GM13976 (cell line): ENCODE data around the gene GABRB1.

Source experiments
- DNase-seq: peaks from one replicate; pipeline ENCODE4 v3.0.0; 2012; ENCODE audit warnings: low spot score
- CTCF ChIP-seq: IDR thresholded peaks from 2 replicates; pipeline ENCODE4 v1.5.1; 2012; ENCODE audit warnings: borderline replicate concordance, mild to moderate bottlenecking; ENCODE audit not compliant: insufficient read depth; ENCODE audit errors: extremely low read depth, missing control alignments, control extremely low read depth
- in situ Hi-C: fragments of 300-500 bp; cut with MboI; formaldehyde crosslinking; loops from one replicate; pipeline ENCODE4 v1.12.0; 2022; ENCODE audit warnings: low sequenced_read_pairs, mixed read lengths, inconsistent platforms; ENCODE audit not compliant: unreplicated experiment

The GABRB1 gene

DNA sequence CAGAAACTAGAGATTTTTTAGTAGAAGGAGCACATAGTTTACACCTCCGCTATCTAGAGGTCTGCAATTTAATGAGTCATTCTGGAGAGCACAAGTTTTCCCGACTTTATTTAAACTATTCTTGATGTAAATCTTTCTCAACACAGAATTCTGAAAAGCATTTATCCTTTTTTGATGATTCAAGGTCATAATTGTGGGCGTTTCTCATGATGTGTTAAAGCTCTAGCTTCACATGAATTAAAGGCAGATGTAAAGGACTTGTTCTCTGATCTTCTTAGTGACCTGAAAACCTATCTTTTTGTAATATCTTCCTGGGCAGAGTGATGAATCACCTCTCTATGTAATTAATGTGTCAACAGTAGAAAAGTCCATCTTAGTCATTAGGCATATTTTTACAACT lies 303.3 kb downstream of the GABRB1 start:
- no peak for DNase-seq
- no peak for TF ChIP-seq CTCF
- in situ Hi-C loops = no loop called here

GRCh38 chr4:47337893-47338292 lies 306.5 kb downstream of the GABRB1 start:
- in situ Hi-C loops = no loop called here
- no peak for TF ChIP-seq CTCF

DNA sequence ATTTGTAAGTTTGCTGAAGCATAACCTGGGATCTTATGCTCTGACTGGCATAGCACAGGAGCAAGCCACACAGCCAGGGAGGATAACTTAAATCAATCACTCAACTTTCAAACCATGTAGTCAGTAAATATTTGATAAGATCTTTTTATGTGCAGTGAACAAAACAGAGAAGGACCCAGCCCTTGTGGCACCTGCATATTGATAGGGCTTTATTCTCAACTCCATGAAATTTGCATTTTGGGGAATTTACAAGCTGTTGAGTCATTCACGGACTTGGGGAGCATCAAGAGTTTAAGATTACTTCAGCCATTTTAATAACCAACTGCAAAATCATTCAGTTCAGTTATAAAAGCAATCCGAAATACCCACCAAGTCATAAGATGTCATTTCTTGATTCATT lies 309.5 kb downstream of the GABRB1 start:
- in situ Hi-C loops = no loop called here
- no peak for TF ChIP-seq CTCF
- no peak for DNase-seq

More at GRCh38 chr4:47337893-47338292, 306.5 kb downstream of the GABRB1 start:
- no peak for DNase-seq

GRCh38 chr4:47342796-47343195 lies 311.4 kb downstream of the GABRB1 start:
- in situ Hi-C loops = no loop called here

GRCh38 chr4:47349326-47349725 lies 318.0 kb downstream of the GABRB1 start:
- no peak for DNase-seq
- no peak for TF ChIP-seq CTCF

More at GRCh38 chr4:47342796-47343195, 311.4 kb downstream of the GABRB1 start:
- DNase-seq = no peak
- TF ChIP-seq CTCF = no peak

GRCh38 chr4:47355568-47355967 lies 324.2 kb downstream of the GABRB1 start:
- in situ Hi-C loops = no loop called here
- no peak for DNase-seq
- no peak for TF ChIP-seq CTCF

More at GRCh38 chr4:47349326-47349725, 318.0 kb downstream of the GABRB1 start:
- in situ Hi-C loops = no loop called here

GRCh38 chr4:47359891-47360290 lies 328.5 kb downstream of the GABRB1 start:
- no peak for DNase-seq
- in situ Hi-C loops = no loop called here
- no peak for TF ChIP-seq CTCF
